NCI-H128 (cell line): ENCODE measurements around the gene AASS.
A peak's percentile ranks its signal among the peaks of the same experiment; 100 is the strongest.
"Not testable (repeated sequence)": the region's sequence is repeated elsewhere in the genome, so short reads cannot be mapped to it uniquely, and the experiment has no call there.

Source experiments
- DNase-seq: peaks from one replicate; lab custom pipeline; 2025; ENCODE audit not compliant: unreplicated experiment; lab: John Stamatoyannopoulos, UW

The AASS gene

GRCh38 chr7:122143751-122144711, at the start of gene AASS:
Gene AASS, minus strand, starts transcription at chr7:122144249. Its CDS starts 10,523 bp downstream, at chr7:122133726.
- peak; percentile 70 for DNase-seq

- DNase-seq: no peak
These were observed 44.7 kb upstream of the AASS start for GRCh38 chr7:122188785-122189184.

- no peak for DNase-seq
These were observed 39.1 kb upstream of the AASS start for GRCh38 chr7:122183106-122183505.

GRCh38 chr7:122182081-122182480, 38.0 kb upstream of the AASS start:
- no peak for DNase-seq

GRCh38 chr7:122172144-122172543, 28.1 kb upstream of the AASS start:
- not testable (repeated sequence) for DNase-seq

- DNase-seq: no peak
These were observed 22.7 kb upstream of the AASS start for GRCh38 chr7:122166740-122167139.

GRCh38 chr7:122166275-122166674, 22.2 kb upstream of the AASS start:
- no peak for DNase-seq

GRCh38 chr7:122161628-122162027, 17.6 kb upstream of the AASS start:
- no peak for DNase-seq

GRCh38 chr7:122155566-122155965, 11.5 kb upstream of the AASS start:
- DNase-seq: no peak

- no peak for DNase-seq
These were observed 4.8 kb upstream of the AASS start for GRCh38 chr7:122148878-122149277.

- no peak for DNase-seq
These were observed 4.0 kb upstream of the AASS start for GRCh38 chr7:122148081-122148480.

GRCh38 chr7:122145937-122146645, 2.0 kb upstream of the AASS start:
- DNase-seq: no peak

GRCh38 chr7:122143376-122143750, 686 bp downstream of the AASS start:
- no peak for DNase-seq

- no peak for DNase-seq
These were observed 3.1 kb downstream of the AASS start for GRCh38 chr7:122140918-122141317.

GRCh38 chr7:122137251-122138077, 6.6 kb downstream of the AASS start:
- no peak for DNase-seq

GRCh38 chr7:122136639-122137245, 7.3 kb downstream of the AASS start:
- no peak for DNase-seq

GRCh38 chr7:122136078-122136477, 8.0 kb downstream of the AASS start:
- DNase-seq: no peak

- DNase-seq: no peak
These were observed 8.8 kb downstream of the AASS start for GRCh38 chr7:122135275-122135674.

- DNase-seq: not testable (repeated sequence)
These were observed 9.3 kb downstream of the AASS start for GRCh38 chr7:122134793-122135192.

GRCh38 chr7:122133477-122133876, 10.6 kb downstream of the AASS start:
- DNase-seq: no peak

GRCh38 chr7:122132341-122132740, 11.7 kb downstream of the AASS start:
- DNase-seq: no peak
